Measurements from ENCODE around the gene B3GNT3. TPM values are rescaled to one million over a fixed set of nuclear protein-coding genes. Genes with fewer than 3 reads are reported as not detected.

Gene B3GNT3
- total and polyA plus RNA-seq, 2 donors (not counting 1 experiment from before 2014, with no cell fraction given): 0.06 TPM; not detected in 1

GRCh38 chr19:17796838-17797423, 2.0 kb downstream of the B3GNT3 start:
- intact Hi-C loops (cut with micrococcal nuclease): no loop called here
- Mint-ChIP-seq H3K27ac (no peak overlapping the region), H3K4me3 (no peak overlapping the region), H3K9me3 (ENCODE audit: insufficient read depth) (no peaks in the 10 kb centered on the region), H3K4me1 (peaks cover 28% of the 10 kb centered on the region), H3K27me3 (peaks cover 14% of the 10 kb centered on the region)
- no peaks in the 10 kb centered on the region for H3K79me2 ChIP-seq (ENCODE audit: control insufficient read depth, insufficient read depth, low read length)
- H3K9me3 ChIP-seq (ENCODE audit: control extremely low read depth in 1 of 3, control insufficient read depth in 2 of 3, insufficient read depth in 1 of 3, low read length in 2 of 3): peaks cover 0 to 12% (median 0%) of the 10 kb centered on the region in 3 donors
- no peak overlapping the region for H3K27ac ChIP-seq (ENCODE audit: low read length in 2 of 2)
- DNase-seq (no peak), ATAC-seq (ENCODE audit: low read depth) (no peak)
- ChIA-PET CTCF (interaction anchor here (1.5 to 1.6 kb wide), 2 partner anchors 31 to 59 kb away, joined by 3 to 4 read pairs; no protein-coding TSS in a partner anchor), POLR2A (no interaction called here)
- H3K4me3 ChIP-seq (ENCODE audit: control extremely low read depth in 1 of 5, extremely low read depth in 1 of 5, insufficient read depth in 1 of 5, low read depth in 2 of 5, low read length in 4 of 5): no peak overlapping the region
- H2AFZ ChIP-seq (ENCODE audit: insufficient read depth, low read depth, low read length, poor library complexity, severe bottlenecking): no peak overlapping the region
- H3K4me1 ChIP-seq (ENCODE audit: control insufficient read depth in 2 of 2, insufficient read depth in 2 of 2, low read length in 2 of 2): peaks cover 24% of the 10 kb centered on the region in 2 donors
- WGBS (ENCODE audit: insufficient coverage): 100% methylated on average over 1 of the region's 1 CpG
- no peak for TF ChIP-seq EZH2 (IDR thresholded peaks at IDR 0.05; ENCODE audit: borderline replicate concordance, insufficient read depth, low read depth, low read length, poor library complexity, severe bottlenecking)
- TF ChIP-seq, protein P1, sequence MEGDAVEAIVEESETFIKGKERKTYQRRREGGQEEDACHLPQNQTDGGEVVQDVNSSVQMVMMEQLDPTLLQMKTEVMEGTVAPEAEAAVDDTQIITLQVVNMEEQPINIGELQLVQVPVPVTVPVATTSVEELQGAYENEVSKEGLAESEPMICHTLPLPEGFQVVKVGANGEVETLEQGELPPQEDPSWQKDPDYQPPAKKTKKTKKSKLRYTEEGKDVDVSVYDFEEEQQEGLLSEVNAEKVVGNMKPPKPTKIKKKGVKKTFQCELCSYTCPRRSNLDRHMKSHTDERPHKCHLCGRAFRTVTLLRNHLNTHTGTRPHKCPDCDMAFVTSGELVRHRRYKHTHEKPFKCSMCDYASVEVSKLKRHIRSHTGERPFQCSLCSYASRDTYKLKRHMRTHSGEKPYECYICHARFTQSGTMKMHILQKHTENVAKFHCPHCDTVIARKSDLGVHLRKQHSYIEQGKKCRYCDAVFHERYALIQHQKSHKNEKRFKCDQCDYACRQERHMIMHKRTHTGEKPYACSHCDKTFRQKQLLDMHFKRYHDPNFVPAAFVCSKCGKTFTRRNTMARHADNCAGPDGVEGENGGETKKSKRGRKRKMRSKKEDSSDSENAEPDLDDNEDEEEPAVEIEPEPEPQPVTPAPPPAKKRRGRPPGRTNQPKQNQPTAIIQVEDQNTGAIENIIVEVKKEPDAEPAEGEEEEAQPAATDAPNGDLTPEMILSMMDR (IDR thresholded peaks at IDR 0.05): no peak
- H3K4me2 ChIP-seq (replicated peaks; ENCODE audit: low read depth, low read length, poor library complexity, severe bottlenecking): no peak overlapping the region
- no peaks in the 10 kb centered on the region for H4K20me1 ChIP-seq (ENCODE audit: control insufficient read depth, insufficient read depth, low read length, poor library complexity, severe bottlenecking)
- H3K36me3 ChIP-seq (replicated peaks in 1 of 2; ENCODE audit: control extremely low read depth in 1 of 2, control insufficient read depth in 1 of 2, extremely low read depth in 1 of 2, insufficient read depth in 2 of 2, low read length in 1 of 2): no peaks in the 10 kb centered on the region
- peaks cover 0 to 43% (median 22%) of the 10 kb centered on the region in 4 experiments for H3K27me3 ChIP-seq (replicated peaks in 1 of 4; ENCODE audit: control extremely low read depth in 1 of 4, control insufficient read depth in 3 of 4, insufficient read depth in 4 of 4, low read length in 3 of 4)
- no peak overlapping the region for H3K9ac ChIP-seq (ENCODE audit: low read length)

- Histone ChIP-seq H3K4me3 (ENCODE audit: control extremely low read depth in 1 of 5, extremely low read depth in 1 of 5, insufficient read depth in 1 of 5, low read depth in 2 of 5, low read length in 4 of 5) (no peak overlapping the region), H3K9me3 (ENCODE audit: control extremely low read depth in 1 of 3, control insufficient read depth in 2 of 3, insufficient read depth in 1 of 3, low read length in 2 of 3) (peaks cover 0 to 18% (median 0%) of the 10 kb centered on the region in 3 donors), H2AFZ (ENCODE audit: insufficient read depth, low read depth, low read length, poor library complexity, severe bottlenecking) (no peak overlapping the region), H3K4me2 (replicated peaks; ENCODE audit: low read depth, low read length, poor library complexity, severe bottlenecking) (no peak overlapping the region), H3K4me1 (ENCODE audit: control insufficient read depth in 2 of 2, insufficient read depth in 2 of 2, low read length in 2 of 2) (peaks cover 24 to 25% of the 10 kb centered on the region in 2 donors), H3K79me2 (ENCODE audit: control insufficient read depth, insufficient read depth, low read length) (no peaks in the 10 kb centered on the region), H3K36me3 (replicated peaks in 1 of 2; ENCODE audit: control extremely low read depth in 1 of 2, control insufficient read depth in 1 of 2, extremely low read depth in 1 of 2, insufficient read depth in 2 of 2, low read length in 1 of 2) (no peaks in the 10 kb centered on the region), H4K20me1 (ENCODE audit: control insufficient read depth, insufficient read depth, low read length, poor library complexity, severe bottlenecking) (no peaks in the 10 kb centered on the region), H3K27me3 (replicated peaks in 1 of 4; ENCODE audit: control extremely low read depth in 1 of 4, control insufficient read depth in 3 of 4, insufficient read depth in 4 of 4, low read length in 3 of 4) (peaks cover 0 to 43% (median 22%) of the 10 kb centered on the region in 4 experiments), H3K27ac (ENCODE audit: low read length in 2 of 2) (no peak overlapping the region), H3K9ac (ENCODE audit: low read length) (no peak overlapping the region)
- ChIA-PET POLR2A (no interaction called here), CTCF (interaction anchor here (1.5 to 1.6 kb wide), 2 partner anchors 31 to 58 kb away, joined by 3 to 4 read pairs; no protein-coding TSS in a partner anchor)
- peaks cover 30% of the 10 kb centered on the region for H3K4me1 Mint-ChIP-seq
- TF ChIP-seq EZH2 (IDR thresholded peaks at IDR 0.05; ENCODE audit: borderline replicate concordance, insufficient read depth, low read depth, low read length, poor library complexity, severe bottlenecking): no peak
- TF ChIP-seq, protein P1 (IDR thresholded peaks at IDR 0.05): no peak
- H3K27me3 Mint-ChIP-seq: peaks cover 18% of the 10 kb centered on the region
- intact Hi-C loops (cut with micrococcal nuclease): no loop called here
- no peak overlapping the region for H3K27ac Mint-ChIP-seq
- ATAC-seq (ENCODE audit: low read depth) (no peak), DNase-seq (no peak)
- no peaks in the 10 kb centered on the region for H3K9me3 Mint-ChIP-seq (ENCODE audit: insufficient read depth)
- H3K4me3 Mint-ChIP-seq: no peak overlapping the region
- WGBS (ENCODE audit: insufficient coverage): 92% methylated on average over 6 of the region's 11 CpGs
These were observed 2.7 kb downstream of the B3GNT3 start for GRCh38 chr19:17797424-17798201.

Measured in B cell (primary cell).